GM21423 (cell line): ENCODE measurements around the gene SACS.

Experiments
- ATAC-seq: cut with Tn5 transposase; IDR thresholded peaks from one replicate; pipeline ENCODE4 v1.9.1; 2021; ENCODE audit warnings: mild to moderate bottlenecking, moderate library complexity; ENCODE audit not compliant: unreplicated experiment

The SACS gene

DNA sequence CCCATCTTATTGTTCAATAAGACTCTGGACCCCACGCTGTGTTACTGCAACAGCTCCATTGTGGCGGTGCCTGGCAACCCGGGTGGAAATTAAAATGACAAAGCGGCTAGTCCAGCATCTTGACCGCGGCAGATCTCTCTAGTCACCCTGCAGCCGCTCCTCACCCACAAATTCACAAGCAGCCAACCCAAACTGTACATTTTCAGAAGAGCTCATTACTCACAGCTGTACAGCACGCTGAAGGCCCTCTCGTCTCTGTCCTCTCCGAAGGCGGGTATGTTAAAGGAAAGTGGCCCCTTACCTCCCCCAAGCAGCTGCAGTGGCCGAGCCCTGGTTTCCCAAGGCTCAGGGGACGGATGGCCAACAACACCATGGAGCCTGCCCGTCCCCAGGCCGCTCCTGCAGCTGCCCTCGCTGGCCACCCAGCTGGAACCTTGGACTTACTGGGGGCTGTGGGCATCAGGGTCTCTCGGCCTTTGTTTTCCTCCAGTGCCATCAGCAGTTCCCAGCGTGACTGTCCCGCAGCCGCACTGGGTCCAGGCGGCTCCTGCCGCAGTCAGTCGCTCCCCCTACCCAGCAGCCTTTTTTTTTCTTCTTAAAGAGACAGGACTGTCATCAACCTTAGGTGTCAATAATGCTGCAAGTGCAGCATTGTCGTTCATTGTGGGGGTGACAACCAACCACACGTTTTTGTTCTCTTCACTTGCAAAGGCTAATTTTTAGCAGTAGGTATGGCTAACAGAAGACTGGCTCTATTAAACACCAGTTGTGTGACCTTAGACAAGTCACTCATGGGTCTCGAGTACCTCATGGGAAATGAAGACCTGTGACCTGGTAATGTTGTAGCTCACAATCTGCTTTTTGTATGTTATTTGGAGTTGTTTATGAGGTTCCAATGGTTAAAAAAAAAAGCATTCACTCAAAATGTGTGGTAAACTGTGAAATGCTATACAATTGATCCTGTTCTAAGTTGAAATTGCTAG lies at the start of gene SACS:
Gene SACS (minus strand): TSS at position 532 of the 983 bp plus-strand sequence. CDS start 22,463 bp downstream, outside the sequence.
- no peak for ATAC-seq

DNA sequence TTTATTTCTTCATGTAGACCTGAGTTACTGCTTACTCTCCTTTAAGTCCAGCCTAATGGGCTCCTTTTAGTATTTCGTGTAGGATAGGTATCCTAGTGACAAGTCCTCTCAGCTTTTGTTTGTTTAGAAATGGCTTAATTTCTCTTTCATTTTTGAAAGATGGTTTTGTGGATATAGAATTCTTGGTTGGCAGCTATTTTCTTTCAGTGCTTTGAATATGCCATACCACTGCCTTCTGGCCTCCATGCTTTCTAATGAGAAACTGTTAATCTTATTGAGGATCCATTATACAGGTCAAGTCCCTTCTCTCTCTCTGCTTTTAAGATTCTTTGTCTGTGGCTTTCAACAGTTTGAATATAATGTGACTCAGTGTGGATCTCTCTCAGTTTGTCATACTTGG lies 46.8 kb upstream of the SACS start:
- no peak for ATAC-seq

GRCh38 chr13:23477101-23477500 lies 43.6 kb upstream of the SACS start:
- no peak for ATAC-seq

DNA sequence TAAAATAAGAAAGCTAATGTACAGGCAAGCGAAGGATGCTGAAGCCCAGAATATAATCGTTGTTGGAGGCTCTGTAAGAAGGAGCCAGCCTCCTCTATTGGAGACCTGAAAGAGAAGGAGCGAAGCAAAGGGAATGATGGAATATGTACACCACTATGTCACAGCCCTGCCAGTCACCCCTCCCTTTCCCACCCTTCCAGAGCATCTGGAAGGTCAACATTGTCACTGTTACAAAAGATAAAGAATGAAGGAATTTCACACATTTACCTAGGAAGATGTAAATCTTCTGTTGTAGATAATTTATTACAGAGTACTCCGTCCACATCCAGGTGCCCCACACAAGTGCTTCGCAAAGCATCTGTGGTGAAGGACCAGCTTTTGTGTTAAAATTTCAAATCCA lies 39.7 kb upstream of the SACS start:
- ATAC-seq: no peak

GRCh38 chr13:23472189-23472588 lies 38.7 kb upstream of the SACS start:
- no peak for ATAC-seq

DNA sequence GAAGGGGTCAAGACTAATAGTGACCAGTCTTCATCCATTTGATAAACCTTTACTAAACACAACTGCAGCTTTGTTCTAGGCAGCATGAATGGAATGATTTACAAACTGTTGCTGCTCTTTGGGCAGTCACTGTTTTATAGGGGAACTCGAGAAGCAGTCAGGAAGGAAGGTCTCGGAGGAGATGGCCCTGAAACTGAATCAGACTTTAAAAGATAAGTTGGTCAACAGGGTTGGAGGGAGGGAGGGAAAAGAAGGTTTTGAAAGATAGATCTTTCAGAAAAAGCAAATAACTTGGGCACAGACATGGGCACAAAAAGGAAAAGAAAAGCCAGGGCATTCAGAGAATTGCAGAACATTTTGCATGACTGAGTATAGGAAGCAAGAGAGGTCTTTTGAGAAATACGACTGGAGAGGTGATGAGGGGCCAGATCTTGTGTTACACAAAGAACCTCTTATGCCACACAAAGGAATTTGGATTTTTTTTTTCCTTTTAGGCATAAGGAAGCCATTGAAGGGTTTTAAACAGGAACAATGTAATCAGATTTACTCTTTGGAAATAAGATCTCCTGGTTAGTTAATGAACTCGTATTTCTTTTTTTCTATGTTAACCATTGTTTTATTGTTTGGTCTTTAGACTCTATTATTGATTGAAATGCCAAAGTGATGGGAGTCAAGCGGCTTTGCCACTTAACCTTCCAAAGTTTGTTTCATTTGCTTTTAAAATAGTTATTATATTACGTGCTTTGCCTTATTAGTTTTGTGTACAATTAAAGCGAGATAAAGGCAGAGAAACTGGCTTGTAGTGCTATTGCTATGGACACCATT lies 37.5 kb upstream of the SACS start:
- no peak for ATAC-seq

GRCh38 chr13:23469951-23470421 lies 36.5 kb upstream of the SACS start:
- no peak for ATAC-seq

- ATAC-seq: no peak
Observed at GRCh38 chr13:23468811-23469210, 35.3 kb upstream of the SACS start.

DNA sequence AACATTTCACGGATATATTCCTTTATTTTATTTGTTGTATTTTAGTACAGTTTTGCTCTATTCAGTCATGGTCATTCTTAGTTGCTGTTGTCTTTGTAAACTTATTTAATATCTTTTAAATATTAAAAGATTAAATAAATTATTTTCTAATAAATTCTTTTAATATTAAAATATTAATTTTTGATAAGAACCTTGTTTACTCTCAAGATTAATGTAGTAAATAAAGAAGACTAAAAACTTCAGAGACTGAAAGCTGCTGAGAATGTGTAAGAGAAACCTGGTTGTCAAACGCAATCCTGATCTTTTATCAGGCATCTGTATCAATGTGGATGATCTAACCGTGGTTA lies 34.4 kb upstream of the SACS start:
- ATAC-seq: no peak

- ATAC-seq: no peak
Observed at GRCh38 chr13:23467048-23467931, 33.8 kb upstream of the SACS start.

- peak; percentile 88 for ATAC-seq
Observed at GRCh38 chr13:23466144-23467002, 32.9 kb upstream of the SACS start.

DNA sequence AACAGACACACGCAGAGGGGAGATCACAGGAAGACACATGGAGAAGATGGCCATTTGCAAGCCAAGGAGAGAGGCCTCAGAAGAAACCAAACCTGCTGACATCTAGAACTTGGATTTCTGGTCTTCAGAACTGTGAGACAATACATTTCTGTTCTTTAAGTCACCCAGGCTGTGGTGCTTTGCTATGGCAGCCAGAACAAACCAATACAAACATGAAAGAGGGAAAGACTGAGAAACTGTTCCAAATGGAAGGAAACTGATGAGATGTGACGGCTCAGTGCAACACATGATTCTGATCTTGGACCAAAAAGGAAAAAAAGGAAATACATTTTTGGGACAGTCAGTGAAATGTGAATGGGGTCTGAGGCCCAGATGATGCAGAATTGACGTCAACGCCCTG lies 30.2 kb upstream of the SACS start:
- no peak for ATAC-seq

DNA sequence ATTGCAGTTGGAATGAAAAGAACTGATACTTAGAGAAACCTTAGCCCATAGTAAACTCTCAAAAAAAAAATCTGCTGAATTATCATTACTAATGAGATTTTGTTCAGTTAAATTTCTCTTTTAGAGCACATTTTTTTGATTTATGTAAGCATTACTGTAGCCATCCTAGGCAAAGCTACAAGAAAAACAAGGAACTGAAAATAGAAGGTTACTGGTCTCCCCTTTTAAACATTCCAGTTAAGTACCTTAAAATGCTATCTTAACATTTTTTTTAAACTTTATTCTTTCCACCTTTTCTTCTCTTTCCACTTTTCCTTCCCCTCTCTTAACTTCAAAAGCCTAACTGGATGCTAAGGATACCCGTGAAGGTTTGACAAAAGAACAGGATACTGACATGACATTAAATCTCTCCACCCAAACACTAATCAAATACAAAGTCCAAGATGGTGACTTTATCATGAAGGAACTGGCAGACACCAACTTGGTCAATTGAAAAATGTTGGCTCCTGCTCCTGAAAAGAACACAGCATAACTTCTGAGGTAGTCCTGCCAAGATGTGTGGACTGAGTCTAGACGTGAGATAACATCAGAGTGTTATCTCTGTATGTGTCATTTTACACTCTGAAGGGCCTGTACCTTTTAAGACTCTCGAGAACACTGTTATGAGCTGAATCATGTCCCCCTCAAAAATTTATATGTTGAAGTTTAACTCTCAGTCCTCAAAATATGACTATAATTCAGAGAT lies 29.5 kb upstream of the SACS start:
- ATAC-seq: no peak

GRCh38 chr13:23461544-23461943 lies 28.0 kb upstream of the SACS start:
- no peak for ATAC-seq

DNA sequence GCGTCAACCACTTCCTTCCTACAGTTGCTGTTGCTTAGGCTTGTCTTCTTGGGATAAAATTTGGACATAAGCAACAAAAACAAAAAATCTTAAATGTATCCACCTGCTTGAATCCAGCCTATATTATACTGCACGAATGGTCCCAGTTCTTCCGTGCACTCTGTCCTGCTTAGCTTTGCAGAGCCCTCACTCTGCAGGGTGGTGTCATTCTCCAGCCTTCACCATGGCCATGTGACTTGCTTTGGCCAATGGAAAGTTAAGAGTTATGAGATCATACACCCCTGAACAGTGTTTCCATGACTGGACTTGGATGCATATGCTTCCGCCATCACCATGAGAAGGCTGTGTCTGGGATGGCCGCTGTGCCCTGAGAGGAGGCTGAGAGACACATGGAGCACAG lies 27.4 kb upstream of the SACS start:
- no peak for ATAC-seq

GRCh38 chr13:23460309-23460708 lies 26.8 kb upstream of the SACS start:
- ATAC-seq: peak; percentile 64

DNA sequence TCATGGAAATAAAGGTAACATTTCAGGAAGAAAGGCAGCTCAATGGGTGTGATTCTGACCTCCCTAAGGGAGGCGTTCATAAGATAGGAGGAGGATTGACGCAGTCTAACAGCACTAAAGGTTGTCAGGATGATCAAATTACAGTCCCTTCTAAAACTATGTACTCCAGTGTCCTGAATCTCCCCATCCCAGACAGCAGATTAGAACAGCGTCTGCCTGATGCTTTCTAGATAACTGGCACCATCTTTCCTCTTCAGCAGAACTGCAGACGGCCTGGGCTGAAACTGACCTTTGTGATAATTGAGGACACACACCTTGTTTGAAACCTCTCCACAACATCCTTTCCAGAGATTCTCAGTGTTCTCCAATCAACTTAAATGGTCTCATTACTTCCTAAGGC lies 25.5 kb upstream of the SACS start:
- ATAC-seq: no peak

GRCh38 chr13:23456437-23457210 lies 23.1 kb upstream of the SACS start:
- no peak for ATAC-seq
